ENCODE data around the gene RNU7-1.

DNA sequence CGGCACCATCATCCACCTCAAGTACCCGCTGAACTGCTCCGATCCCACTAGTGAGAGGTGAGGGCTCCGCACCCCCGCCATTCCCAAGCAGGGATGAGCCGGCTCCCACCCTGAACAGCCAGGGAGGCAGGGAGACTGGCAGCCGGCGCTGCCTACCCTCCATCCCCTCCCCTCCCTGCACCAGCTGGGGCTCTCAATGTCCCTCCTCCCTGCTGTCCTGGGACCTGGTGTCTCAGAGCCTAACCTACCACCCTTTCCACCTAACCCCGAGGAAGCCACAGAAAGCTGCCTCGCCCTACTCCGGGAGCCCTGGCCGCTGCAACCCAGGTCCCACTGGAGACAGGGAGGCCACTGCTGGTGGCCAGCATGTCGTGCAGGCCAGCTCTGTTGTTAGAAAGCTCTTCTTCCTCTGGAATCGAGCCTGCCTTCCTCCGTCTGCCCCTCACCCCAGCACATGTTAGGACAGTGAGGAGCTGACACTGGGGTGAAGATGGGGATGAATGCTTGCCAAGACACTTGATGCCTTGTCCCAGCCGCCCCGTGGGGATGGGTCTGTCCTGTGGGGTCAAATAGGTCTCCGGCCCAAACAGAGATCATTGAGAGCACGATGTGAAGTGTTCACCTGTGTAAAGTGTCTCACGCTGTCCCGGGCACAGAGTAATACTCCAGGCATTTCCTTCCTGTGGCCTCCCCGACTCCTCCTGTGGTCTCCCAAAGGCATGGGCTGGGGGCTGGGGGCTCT lies 8.7 kb downstream of the RNU7-1 start:
- no peak for TF ChIP-seq CTCF (IDR thresholded peaks at IDR 0.05)
- no peak for TF ChIP-seq POLR2A (IDR thresholded peaks at IDR 0.05)

Data from thyroid gland (tissue), 4 donors.